KOPT-K1 (cell line): ENCODE data around the gene ADA.
"Not testable (repeated sequence)": the region's sequence is repeated elsewhere in the genome, so short reads cannot be mapped to it uniquely, and the experiment has no call there.

ENCODE experiments used
- H3K27ac ChIP-seq: fragments of 200-600 bp; sonication (generic); 2 replicates; pipeline ENCODE4 v1.5.1; 2016; ENCODE audit warnings: antibody characterized with exemption, mild to moderate bottlenecking, low read depth, low read length; ENCODE audit not compliant: poor library complexity, severe bottlenecking
- H3K36me3 ChIP-seq: fragments of 200-600 bp; sonication (generic); 2 replicates; pipeline ENCODE4 v1.5.1; 2017; ENCODE audit warnings: antibody characterized with exemption, mild to moderate bottlenecking, low read length, moderate library complexity; ENCODE audit not compliant: insufficient read depth
- H3K9me3 ChIP-seq: fragments of 200-600 bp; sonication (generic); 2 replicates; pipeline ENCODE4 v1.5.1; 2017; ENCODE audit warnings: antibody characterized with exemption, low read length, mild to moderate bottlenecking; ENCODE audit not compliant: insufficient read depth, poor library complexity, severe bottlenecking

ADA gene

DNA sequence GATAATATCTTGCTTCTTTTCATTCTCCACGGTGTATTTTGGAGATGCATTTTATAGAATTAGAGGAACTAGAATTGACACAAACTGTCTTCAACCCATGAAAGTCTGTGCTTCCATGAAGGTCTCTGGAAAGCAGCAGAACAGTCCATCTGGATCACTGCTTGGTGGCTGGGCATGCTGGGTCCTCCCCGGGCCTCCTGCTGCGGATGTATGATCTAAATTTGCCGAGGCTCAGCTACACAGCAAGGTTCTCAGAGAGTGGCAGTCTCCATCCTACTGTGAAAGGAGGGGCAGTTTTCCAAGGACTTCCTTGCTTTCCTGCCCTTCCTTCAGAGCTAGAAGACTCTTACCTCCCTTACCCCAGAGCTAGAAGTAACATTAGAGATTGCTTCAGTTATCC lies 54.0 kb downstream of the ADA start:
- Histone ChIP-seq H3K36me3 (no peaks in the 10 kb centered on the region), H3K9me3 (no peaks in the 10 kb centered on the region), H3K27ac (no peak overlapping the region)

DNA sequence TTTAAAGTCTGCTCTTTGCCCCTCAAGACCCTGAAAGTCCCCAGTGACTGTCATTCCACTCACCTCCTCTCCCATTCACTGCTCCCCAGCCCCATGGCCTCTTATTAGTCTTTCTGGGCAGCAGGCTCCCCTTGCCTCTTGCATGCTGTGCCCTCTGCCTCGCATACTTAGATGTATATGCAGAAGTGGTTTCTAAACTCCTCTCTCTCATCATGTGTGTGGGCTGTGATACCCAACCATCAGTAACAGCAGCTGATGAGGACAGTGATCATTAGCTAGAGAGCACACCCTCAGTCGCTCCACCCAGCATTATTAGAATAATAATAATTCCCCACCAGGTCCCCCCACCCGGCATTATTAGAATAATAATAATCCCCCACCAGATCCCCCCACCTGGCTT lies 54.6 kb downstream of the ADA start:
- no peaks in the 10 kb centered on the region for H3K36me3 ChIP-seq
- no peaks in the 10 kb centered on the region for H3K9me3 ChIP-seq

DNA sequence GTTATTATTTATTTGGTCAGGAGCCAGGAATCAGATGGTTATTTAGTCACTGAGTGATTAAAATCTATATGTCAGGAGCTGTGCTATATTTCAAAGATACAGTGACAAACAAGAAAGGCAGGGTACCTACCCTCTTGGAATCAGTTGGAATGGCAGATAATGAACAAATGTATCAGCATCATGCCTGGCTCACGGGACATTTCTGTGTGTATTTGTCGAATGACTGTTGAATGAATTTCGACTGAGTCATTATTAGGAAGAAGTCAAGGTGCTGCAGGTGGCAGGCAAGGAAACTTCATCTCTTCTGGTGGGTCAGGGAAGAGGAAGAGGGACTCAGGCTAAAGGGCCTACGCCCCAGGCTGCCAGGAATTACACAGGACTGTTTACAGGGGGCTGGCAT lies 55.5 kb downstream of the ADA start:
- Histone ChIP-seq H3K36me3 (no peaks in the 10 kb centered on the region), H3K27ac (no peak overlapping the region), H3K9me3 (no peaks in the 10 kb centered on the region)

More for the DNA sequence above, 54.6 kb downstream of the ADA start:
- H3K27ac ChIP-seq = no peak overlapping the region

DNA sequence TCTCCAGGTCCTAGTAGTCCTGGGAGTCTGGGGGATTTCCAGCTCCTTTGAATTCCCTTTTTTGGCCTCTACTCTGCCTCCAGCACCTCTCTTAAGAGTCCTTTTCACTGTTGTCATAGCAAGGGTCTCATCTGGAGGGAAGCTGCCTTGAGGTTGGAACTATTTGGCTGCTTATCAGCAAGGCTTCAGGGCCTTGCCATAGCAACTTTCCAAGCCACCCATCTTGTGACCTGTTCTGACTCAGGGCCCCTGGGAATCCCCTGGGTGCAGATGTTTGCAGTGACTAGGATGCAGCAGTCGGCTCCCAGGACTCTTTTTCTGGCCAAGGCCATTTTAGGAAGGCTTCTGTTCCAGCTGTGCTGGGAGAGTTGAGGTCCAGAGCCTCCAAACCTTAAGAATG lies 56.8 kb downstream of the ADA start:
- Histone ChIP-seq H3K36me3 (no peaks in the 10 kb centered on the region), H3K9me3 (no peaks in the 10 kb centered on the region), H3K27ac (no peak overlapping the region)

DNA sequence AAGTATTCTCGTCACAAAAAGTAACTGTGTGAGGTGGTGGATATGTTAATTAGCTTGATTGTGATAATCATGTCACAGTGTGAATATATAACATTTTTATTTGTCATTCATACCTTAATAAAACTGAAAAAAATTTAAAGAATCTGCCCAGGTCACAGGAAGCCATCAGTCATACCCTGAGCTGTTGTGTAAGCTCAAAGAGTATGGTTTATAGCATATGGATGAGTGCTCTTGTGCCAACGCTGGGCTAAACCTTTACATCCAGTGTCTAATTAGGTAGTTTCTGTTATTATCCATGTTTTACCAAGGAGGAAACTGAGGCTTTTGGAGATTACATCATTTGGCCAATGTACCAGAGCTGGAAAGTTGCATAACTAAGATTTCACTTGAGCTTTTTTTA lies 57.7 kb downstream of the ADA start:
- Histone ChIP-seq H3K9me3 (no peaks in the 10 kb centered on the region), H3K27ac (no peak overlapping the region), H3K36me3 (no peaks in the 10 kb centered on the region)

DNA sequence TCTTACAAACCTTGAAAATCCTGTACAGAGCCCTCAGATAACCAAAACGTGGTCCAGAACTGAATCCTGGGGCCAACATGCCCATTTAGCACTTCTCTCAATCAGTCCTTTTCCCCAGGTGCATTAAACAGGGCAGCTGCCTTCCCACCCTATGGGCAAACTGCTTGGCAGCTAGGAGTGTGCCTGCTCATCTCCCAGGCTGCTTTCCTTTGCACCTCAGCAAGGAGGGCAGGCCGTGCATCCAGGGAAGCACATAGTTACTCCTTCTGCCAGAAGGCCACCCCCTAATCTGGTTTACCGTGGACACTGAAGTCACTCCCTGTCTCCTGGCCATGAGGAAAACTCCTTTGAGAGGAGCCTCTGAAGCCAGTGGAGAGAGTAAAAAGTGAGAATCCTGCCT lies 59.1 kb downstream of the ADA start:
- H3K27ac ChIP-seq = no peak overlapping the region
- H3K36me3 ChIP-seq = no peaks in the 10 kb centered on the region
- H3K9me3 ChIP-seq = no peaks in the 10 kb centered on the region

DNA sequence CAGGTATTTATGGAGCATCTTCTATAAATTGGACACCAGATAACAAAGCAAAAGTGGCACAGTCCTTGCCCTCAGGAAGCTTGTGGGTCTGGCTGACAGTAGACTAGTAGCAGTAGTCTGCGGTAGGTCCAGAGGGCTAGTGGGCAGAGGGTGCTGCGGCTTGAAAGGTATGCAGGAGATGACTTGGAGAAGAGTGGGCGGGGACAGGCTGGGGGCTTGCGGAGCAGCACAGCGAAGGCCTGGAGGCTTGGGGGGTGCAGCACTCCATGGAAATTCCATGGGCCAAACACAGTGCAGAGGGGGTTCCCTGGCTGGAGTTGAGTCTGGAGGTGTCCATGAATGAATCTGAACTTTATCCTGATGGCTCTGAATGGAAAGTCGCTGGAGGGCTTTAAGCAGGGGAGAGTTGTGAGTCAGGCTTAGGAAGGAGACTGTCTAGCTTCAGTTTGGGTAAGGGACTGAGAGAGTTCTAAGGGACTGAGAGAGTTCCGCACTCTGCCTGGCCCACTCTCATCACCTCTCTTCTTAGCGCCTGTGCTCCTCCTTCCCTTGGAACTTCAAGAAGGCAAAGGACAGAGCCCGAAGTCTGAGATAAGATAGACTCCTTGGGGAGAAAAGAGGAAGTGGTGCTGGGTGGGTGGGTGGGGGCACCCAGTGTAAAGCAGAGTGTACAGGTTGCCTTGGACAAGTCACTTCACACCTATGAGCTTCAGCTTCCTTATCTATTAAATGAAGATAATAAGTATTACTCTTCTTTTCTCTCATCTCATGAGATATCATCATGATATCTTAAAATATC lies 60.3 kb downstream of the ADA start:
- Histone ChIP-seq H3K27ac (no peak overlapping the region), H3K9me3 (no peaks in the 10 kb centered on the region), H3K36me3 (no peaks in the 10 kb centered on the region)

DNA sequence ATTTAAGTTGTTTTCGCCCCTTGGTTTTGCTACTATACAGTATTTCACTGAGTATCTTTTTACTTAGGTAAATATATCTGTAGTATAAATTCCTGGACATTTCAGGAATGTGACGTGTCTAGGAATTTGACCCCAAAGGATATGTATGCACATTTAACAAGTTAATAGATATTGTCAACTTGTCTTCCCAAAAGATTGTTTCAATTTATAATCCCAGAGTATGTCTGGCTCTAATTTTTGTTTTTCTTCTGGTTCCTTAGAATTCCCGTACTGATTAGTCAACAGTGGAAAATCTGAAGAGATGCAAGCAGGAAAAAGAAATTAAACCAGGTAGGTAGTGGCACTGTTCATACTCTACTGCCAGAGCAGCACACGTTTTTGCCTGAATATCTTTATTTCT lies 62.0 kb downstream of the ADA start:
- no peaks in the 10 kb centered on the region for H3K9me3 ChIP-seq
- no peak overlapping the region for H3K27ac ChIP-seq
- H3K36me3 ChIP-seq = no peaks in the 10 kb centered on the region

DNA sequence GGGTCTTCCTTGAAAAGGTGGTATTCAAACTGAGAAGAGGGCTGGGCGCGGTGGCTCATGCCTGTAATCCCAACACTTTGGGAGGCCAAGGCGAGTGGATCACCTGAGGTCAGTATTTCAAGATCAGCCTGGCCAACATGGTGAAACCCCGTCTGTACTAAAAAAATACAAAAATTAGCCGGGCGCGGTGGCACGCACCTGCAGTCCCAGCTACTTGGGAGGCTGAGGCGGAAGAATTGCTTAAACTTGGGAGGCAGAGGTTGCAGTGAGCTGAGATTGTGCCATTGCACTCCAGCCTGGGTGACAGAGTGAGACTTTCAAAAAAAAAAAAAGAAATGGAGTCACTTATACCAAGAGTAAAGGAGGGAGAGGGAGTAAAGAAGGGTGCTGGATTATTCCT lies 63.2 kb downstream of the ADA start:
- H3K27ac ChIP-seq, H3K9me3 ChIP-seq, H3K36me3 ChIP-seq: not testable (repeated sequence)

DNA sequence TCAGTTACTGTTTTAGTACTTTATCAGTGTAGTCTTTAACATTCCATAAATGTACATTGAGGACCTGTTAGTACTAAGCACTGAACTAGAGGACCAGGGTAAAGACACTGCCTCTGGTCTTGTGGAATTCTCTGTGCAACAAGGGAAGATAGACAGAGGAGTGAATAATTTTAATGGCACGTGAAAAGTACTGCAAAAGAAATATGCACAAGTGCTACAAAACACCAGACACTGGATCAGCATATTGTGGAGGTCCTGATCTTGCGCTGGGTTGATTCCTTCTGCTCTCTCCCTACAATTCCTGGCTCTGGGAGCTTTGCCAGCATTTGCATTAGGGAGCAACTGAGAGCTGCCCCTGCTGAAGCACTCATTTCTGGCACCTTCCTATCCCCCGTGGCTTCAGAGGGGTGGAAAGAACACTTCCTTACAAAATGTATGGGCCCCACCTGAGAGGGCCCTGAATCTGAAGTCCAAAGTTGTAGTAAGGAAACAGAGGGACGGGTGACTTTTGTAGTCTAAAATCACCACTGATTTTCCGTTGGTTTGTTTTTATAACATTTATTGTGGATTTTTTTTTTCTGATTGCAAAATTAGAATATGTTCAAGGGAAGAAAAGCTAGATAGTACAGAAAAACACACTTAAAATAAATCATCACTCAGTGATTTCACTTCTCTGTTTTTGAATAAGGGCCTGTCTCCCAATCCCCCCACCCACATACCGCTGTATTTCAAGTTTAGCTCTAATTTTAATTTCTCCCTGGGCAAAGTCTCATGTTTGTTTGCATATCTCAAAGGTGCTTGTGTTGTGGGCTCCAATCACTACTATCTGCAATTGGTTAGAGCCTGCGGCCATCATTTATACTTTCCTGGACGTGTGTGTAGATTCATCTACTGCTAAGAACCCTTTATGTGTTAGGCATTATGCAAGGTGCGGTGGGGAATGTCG lies 64.2 kb downstream of the ADA start:
- no peaks in the 10 kb centered on the region for H3K36me3 ChIP-seq
- no peaks in the 10 kb centered on the region for H3K9me3 ChIP-seq
- H3K27ac ChIP-seq = no peak overlapping the region

DNA sequence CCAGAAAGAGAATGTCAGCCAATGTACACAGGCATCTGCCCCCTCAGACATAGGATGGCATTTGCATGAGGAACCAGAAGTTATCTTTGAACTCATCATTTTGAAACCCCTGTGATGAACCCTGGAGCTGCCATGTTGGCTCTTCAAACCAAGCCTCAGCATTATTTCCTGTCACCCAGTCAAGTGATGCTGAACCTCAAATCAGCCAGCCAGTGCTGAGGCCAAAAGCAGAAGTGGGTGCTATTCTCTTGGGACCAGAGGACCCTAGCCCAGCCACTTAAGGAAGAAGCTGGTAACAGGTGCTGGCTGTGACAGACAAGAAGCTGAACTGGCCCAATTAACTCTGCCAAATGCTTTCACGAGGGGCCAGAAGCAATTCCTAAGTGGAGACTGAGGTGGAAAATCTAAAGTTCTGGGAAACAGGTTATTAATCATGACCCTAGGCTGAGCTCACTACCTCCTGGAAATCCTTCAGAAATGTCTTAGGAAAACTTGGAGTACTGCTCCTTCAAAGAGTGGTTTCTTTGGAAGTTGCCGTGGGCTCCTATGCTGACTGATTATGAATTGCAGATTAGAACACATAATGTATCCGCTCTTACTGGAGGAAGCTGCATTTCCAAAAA lies 65.1 kb downstream of the ADA start:
- H3K9me3 ChIP-seq = no peaks in the 10 kb centered on the region
- no peak overlapping the region for H3K27ac ChIP-seq
- H3K36me3 ChIP-seq = no peaks in the 10 kb centered on the region

DNA sequence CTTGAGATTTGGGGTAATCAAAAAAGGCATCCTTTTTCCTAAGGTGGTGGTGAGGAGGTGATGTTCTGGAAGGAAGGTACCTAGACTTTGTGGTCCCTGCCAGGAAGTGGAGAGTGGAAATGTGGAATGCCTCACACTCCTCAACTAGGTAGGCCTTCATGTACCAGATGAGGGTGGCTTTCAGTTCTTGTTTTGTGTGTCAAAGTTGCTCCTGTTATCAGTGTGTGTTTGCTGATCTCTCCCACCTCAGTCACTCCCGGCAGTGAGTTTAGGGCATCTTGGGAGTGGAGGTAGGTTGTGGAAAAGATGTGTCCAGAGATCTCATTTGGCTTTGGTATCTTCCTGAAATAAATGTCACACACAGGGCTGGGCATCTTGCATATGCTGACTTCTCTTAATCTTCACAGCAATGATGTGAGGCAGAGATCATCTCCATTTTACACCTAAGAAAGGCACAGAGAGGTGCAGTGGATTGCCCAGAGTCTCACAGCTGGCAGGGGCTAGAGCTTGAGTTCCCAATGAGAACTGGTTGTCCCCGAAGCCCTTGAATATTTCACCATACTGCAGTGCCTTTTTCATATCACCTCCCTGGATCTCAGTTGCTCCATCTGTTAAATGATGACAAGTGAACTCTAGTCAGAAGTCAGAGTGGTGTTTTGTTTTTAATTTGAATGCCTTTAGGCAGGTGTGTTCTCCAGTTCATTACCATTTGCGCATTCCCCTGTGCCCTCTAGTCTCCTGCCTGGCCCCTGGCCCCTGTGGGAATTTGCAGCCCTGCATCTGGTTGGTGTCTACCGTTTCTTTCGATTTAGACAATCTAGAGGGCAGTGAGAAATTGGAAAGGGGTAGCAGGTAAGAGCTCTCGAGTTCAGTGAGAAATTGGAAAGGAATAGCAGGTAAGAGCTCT lies 66.2 kb downstream of the ADA start:
- Histone ChIP-seq H3K36me3 (no peaks in the 10 kb centered on the region), H3K9me3 (no peaks in the 10 kb centered on the region), H3K27ac (no peak overlapping the region)

DNA sequence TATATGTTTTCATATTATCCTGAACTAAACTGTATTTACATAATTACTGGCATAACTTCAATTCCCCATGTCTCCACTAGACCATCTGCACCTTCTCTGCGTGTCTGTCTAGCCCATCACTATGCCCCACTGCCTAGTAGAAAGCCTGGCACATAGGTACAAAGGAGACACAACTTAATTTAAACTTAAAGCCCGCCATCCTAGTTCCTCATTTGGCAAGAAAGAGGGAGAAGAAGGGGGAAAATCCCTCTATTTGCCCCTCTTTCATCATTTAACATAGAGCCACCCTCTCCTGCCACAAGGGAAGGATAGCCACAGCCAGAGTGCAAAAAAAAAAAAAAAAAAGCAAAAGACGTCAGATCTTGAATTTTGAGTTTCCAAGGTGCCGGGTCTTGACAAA lies 67.3 kb downstream of the ADA start:
- no peak overlapping the region for H3K27ac ChIP-seq
- H3K36me3 ChIP-seq = no peaks in the 10 kb centered on the region
- no peaks in the 10 kb centered on the region for H3K9me3 ChIP-seq

DNA sequence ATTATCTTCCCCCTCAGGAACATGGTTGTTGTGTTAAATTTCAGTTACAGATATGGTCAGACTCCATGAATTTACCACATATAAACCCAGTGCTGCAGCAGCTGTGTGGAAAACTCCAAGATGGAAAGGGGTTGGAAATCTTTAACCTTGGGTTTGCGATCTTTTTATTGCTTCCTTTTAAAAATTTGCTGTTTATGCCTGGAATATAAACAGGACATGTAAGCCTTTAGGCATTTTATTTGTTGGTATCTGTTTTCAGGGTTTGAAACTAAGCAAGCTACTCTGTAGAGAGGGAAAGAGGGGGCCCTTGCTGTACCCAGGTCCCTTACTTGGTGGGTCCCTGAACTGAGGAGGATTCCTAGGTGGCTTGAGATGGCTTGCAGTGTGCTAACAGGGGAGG lies 68.3 kb downstream of the ADA start:
- Histone ChIP-seq H3K27ac (no peak overlapping the region), H3K36me3 (no peaks in the 10 kb centered on the region), H3K9me3 (no peaks in the 10 kb centered on the region)
